Cerebellar cortex (tissue), 1 donor: Measurements from ENCODE around the gene TLR9.

Experiments
- DNase-seq: peaks from one replicate; pipeline ENCODE4 v3.0.0-alpha.2; 2015; ENCODE audit warnings: low spot score

TLR9 gene

DNA sequence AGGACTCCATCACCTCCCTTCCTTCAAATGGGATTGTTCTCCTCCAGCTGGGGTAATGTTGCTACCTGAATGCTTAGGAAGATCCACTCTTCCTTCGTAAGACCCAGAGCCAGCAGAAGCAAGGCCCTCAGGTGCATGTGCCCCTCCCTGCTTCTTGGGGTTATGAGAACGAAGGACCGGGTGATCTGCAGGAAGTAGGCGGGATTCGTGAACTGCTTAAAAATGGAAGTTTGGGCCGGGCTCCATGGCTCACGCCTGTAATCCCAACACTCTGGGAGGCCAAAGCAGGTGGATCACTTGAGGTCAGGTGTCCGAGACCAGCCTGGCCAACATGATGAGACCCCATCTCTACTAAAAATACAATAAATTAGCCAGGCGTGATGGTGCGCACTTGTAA lies 8.0 kb downstream of the TLR9 start:
- DNase-seq, result no peak

GRCh38 chr3:52216585-52217408 lies 8.6 kb downstream of the TLR9 start:
- DNase-seq, result no peak

- DNase-seq, result no peak
Measured at GRCh38 chr3:52215351-52215750, 10.1 kb downstream of the TLR9 start.

DNA sequence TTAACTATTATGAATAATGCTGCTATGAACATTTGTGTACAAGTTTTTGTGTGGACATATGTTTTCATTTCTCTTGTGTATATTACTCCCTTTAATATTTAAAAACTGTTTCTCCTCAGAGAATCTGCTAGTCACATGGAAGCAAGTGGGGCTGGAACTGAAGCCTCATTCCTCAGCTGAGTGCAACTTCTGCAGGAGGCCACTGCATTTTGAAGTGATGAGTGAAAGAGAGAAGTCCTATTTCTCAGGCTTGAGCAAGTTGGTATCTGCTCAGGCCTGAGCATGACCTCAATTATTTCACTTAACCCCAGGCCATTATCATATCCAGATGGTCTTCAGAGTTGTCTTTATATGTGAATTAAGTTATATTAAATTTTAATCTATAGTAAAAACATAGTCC lies 11.5 kb downstream of the TLR9 start:
- no peak for DNase-seq

- no peak for DNase-seq
Measured at GRCh38 chr3:52213005-52213404, 12.4 kb downstream of the TLR9 start.

DNA sequence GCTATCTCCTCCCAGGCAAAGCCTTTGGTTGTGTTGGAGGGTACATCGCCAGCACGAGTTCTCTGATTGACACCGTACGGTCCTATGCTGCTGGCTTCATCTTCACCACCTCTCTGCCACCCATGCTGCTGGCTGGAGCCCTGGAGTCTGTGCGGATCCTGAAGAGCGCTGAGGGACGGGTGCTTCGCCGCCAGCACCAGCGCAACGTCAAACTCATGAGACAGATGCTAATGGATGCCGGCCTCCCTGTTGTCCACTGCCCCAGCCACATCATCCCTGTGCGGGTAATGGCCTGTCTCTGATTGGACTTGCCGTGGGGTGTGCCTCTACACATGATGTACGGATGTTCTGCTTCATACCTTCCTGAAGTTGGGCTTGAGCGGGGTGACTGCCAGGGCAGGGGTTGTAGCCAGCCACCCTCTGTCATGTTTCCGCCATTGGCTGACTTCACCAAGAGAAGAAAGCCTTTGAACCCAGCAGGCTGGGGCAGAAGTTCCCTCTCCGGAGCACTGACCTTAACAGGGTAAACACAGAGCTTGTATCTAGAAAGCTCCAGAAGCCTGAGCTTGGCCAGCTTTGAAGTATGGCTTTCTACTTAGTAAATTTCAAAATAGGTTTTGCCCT lies 14.1 kb downstream of the TLR9 start:
- no peak for DNase-seq

GRCh38 chr3:52210550-52211046 lies 14.8 kb downstream of the TLR9 start:
- DNase-seq, result no peak

- no peak for DNase-seq
Measured at GRCh38 chr3:52210037-52210436, 15.4 kb downstream of the TLR9 start.

- no peak for DNase-seq
Measured at GRCh38 chr3:52208556-52208955, 16.9 kb downstream of the TLR9 start.

DNA sequence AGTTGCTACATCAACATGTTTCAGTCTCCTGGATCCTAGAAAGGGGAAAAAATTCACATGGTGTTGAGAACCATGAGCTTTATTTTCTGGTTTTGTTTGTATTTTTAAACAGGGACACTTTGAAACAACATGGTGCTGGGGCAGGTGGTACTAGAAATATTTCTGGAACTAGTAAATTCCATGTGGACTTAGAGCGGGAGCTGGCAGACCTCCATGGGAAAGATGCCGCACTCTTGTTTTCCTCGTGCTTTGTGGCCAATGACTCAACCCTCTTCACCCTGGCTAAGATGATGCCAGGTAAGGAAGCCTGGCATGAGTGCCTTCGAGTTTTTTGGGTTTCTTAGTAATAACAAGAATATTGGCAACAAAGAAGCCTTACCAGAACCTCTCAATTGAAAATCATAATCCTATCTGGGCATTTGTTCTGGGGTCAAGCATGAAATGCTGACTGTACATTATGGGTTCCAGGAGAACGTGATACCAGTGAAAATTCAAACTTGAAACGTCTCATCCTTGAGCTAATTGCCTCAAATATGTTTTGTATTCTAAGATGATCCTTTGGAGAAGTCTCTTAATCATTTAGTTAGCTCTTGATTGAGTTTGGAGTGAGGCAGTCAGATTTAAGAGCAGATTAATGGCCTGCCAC lies 19.6 kb downstream of the TLR9 start:
- DNase-seq, result peak; percentile 93

DNA sequence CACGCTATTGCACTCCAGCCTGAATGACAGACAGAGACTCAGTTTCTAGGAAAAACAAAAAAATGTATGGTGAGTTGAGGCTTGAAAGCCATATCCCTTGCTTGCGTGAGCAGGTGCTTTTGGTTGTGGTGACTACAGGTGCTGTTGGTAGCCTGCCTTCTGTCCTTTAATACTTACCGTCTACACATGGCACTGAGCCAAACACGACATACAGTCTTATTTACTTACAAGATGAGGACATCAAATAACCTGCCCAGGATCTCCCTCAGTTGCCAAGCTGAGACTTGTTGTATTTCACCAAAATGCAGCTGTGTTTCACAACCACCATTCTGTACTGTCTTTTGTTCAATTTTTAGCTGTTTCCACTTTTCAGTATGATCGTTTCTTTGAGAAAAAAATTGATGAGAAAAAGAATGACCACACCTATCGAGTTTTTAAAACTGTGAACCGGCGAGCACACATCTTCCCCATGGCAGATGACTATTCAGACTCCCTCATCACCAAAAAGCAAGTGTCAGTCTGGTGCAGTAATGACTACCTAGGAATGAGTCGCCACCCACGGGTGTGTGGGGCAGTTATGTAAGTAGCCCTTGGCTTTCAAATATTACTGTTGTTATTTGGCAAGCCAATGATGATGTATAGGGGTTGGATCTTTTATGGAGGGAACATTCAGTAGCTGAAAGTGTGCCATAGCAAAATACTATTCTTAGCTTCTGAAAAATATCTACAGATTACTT lies 20.9 kb downstream of the TLR9 start:
- DNase-seq, result peak; percentile 49

GRCh38 chr3:52203701-52204100 lies 21.7 kb downstream of the TLR9 start:
- DNase-seq, result no peak

- DNase-seq, result peak; percentile 97
Measured at GRCh38 chr3:52202384-52203077, 22.9 kb downstream of the TLR9 start.

GRCh38 chr3:52200981-52201679 lies 24.3 kb downstream of the TLR9 start:
- no peak for DNase-seq

DNA sequence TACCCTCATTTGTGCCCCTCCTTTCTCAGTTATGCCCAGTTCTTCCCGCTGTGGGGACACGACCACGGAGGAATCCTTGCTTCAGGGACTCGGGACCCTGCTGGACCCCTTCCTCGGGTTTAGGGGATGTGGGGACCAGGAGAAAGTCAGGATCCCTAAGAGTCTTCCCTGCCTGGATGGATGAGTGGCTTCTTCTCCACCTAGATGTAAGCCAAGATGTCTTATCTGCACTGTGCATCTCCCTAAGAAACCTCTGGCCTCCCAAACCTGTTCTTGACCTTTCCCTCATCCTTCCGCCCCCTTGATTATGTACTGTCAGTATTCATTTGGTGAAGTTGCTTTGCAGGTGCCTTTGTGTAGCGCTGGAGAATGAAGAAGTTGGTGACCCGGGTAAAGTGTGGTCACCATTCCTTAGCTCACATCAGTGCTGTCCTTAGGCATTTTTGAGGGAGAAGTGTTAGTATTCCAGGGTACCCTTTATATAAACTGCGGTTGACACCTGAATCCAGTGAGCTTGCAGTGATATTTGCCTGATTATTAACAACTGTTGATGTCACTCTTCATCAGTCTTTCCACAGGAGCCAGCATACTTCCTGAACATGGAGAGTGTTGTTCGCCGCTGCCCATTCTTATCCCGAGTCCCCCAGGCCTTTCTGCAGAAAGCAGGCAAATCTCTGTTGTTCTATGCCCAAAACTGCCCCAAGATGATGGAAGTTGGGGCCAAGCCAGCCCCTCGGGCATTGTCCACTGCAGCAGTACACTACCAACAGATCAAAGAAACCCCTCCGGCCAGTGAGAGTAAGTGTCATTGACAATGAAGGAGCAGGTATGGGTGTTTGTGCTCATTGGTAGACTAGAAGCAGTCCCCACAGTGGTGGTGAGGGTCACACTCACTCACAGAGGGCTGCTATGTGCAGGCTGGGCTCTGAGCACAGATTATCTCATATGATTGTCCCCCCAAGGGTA lies 26.5 kb downstream of the TLR9 start:
- no peak for DNase-seq

- DNase-seq, result peak; percentile 85
Measured at GRCh38 chr3:52197842-52198625, 27.4 kb downstream of the TLR9 start, which contains the start of gene ALAS1. ALAS1 (plus strand) TSS chr3:52198160; CDS start chr3:52199242, 1,082 bp downstream.

DNA sequence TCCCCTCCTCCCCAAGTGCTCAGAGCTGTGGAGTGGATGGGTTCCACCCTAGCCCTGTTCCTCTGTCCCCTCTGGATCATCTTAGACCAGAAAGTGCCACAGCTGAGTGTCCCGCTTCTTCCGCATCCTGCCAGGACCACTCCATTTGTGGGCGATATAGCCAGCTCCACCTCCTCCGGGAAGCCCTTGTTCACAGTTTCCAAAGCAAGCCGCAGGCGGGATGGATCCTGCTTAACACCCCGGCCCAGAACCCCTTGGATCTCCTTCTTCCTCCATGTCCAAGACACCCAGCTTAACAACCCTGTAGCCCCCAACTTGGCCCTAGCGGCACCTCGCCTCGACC lies 28.0 kb downstream of the TLR9 start:
- DNase-seq, result no peak

DNA sequence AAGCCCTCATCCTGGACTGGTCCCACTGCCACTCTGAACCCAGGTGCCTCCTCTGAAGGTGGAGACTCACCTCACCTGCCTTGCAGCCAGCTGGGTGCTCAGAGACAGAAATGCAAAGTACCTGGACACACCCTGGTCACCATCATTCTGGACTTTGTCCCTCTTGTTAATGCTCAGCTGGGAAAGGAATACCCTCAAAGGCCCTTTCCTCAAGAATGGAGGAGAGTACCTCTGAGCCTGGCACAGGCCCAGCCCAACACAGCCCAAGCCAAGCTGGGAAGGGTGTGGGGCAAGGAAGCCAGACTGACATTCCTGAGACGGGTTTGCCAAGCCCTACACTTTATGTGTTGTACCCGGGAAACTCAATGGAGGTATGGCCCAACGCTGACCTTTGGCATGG lies 28.5 kb downstream of the TLR9 start:
- DNase-seq, result no peak

DNA sequence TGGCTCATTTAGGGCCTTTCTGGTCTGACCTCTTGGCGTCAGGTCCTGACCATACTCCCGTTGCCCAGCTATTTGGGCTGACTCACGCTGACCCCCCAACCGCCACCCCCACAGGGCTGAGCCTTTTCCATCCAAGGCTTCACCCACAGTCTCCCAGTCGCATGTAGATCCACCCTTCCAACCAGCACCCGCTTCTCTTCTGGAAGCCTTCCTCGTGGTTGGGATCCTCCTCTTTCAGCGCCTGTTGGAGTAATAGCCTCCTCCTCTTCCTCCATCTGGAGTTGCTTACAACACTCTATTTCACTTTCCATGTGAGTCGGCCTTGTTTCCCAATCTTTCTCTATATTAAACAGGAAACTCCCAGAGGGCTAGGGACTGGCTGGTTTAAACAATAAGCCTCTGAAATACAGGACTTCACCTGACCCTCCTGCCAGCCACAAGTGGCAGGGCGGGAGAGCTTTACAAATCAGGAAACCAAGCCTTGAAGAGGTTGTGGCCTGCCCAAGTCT lies 29.6 kb downstream of the TLR9 start:
- no peak for DNase-seq
